H1 (cell line): ENCODE results near the gene NFIA. TPM values are rescaled to one million over a fixed set of nuclear protein-coding genes. Genes with fewer than 3 reads are reported as not detected.

Source experiments
- HDAC6 ChIP-seq: IDR thresholded peaks from one replicate; pipeline ENCODE4 v1.7.1; 2012; ENCODE audit warnings: low read depth, mild to moderate bottlenecking, inconsistent platforms, low read length, moderate library complexity
- polyA plus RNA-seq, 7 experiments: library from polyadenylated mRNA; depleted of rRNA in 3 of 7; stranded (reverse) in 5 of 7; unstranded in 2 of 7; fragments of >200 nt in 5 of 7; fragments of 200-250 nt in 2 of 7; gene quantifications; 1 replicate in 5 of 7; 2 replicates in 1 of 7; 4 replicates in 1 of 7; pipeline versions ENCODE4 v1.2.1 to v1.2.3, GENCODE V29; 2011 to 2013; ENCODE audit warnings: missing spikeins in 2 of 7, mixed read lengths in 2 of 7
- total RNA-seq: library from RNA; stranded (reverse); fragmentation: NEBNext Ultra II Directional; extraction: Animal tissue kit (Norgen Biotek cat#: 25700); gene quantifications from 2 replicates; pipeline ENCODE4 v1.2.1, GENCODE V29; 2021

NFIA gene
- total and polyA plus RNA-seq, 2 of the 8 experiments (the other 6 are each of a cell fraction or from before 2014, with no cell fraction given) = 1.8 to 2.3 TPM

GRCh38 chr1:61186753-61187152 is 104.4 kb downstream of the NFIA start (continued):
- no peak for TF ChIP-seq HDAC6
